Suppressor macrophage treated with lipopolysaccharide for 1 hour (primary cell): ENCODE measurements around the gene CELF2.

Source experiments
- DNase-seq, 3 donors: peaks; one replicate each; pipeline ENCODE4 v3.0.0-alpha.2; 2020 to 2022

CELF2 gene

DNA sequence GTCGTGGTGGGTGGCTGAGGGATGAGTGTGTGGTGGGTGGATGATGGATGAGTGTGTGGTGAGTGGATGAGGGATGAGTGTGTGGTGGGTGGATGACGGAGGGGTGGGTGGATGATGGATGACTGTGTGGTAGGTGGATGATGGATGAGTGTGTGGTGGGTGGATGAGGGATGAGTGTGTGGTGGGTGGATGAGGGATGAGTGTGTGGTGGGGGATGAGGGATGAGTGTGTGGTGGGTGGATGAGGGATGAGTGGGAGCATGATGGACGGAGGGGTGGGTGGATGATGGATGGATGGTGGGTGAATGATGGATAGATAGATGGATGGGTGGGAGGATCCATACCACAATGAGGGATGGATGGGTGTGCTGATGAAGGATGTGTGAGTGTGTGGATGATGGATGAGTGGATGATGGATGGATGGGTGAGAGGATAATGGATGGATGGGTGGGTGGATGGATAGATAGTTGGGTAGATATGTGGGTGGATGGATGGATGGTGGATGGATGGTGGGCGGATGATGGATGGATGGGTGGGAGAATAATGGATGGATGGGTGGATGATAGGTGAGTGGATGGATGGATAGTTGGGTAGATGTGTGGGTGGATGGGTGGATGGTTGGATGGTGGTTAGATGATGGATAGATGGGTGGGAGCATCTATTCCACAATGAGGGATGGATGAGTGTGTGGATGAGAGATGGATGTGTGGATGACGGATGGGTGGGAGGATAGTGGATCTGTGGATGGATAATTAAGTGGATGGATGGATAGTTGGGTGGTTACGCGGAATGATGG lies 266.8 kb downstream of the CELF2 start:
- DNase-seq, result no peak

DNA sequence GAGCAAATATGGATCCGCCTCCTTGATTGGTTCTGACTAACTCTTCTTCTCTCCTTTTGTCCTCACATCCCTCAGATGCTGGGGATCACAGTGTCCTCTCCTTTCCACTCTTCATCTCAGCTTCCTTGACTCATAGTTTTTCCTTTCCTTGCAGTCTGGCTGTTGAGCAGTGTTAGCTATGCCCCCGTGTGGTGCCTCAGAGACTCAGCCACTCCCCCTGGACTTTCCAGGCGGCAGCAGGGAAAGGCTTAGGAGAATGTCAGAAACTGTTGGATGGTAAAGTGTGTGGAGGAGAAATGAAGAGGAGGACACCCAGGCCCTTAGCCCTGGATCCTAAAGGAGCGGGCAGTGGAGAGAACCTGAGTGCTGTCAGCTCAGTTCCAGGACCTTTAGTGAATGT lies 267.5 kb downstream of the CELF2 start:
- DNase-seq, result peak in 1 of 3 donors; percentile 17

DNA sequence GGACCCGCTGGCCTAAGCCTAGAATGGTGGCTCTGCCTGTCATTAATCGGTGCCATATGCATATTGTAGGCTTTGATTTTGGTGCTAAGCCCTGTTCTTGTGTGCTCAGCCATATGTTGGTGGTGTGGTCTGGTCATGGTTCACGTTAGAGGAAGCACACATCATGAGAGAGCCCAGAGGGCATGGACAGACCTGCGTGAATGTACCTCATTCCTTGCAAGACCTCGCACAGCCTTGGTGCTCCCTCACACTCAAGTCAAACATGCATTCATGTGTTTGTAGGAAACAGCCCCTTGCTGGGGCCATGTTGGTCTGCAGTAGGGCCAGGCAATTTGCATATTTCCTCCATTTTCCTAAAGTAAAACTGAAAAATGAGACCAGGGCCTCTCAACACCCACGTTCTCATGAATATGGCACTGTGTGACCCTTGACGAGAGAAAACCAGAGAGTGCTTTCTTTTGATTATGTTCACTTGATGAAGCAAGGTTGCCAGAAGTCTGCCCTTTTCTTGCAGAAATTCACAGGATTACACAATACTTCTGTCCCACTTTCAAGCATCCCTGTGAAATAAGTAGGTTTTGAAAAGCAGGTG lies 268.7 kb downstream of the CELF2 start:
- DNase-seq, result peak; percentile 55 to 63 (median 60)

DNA sequence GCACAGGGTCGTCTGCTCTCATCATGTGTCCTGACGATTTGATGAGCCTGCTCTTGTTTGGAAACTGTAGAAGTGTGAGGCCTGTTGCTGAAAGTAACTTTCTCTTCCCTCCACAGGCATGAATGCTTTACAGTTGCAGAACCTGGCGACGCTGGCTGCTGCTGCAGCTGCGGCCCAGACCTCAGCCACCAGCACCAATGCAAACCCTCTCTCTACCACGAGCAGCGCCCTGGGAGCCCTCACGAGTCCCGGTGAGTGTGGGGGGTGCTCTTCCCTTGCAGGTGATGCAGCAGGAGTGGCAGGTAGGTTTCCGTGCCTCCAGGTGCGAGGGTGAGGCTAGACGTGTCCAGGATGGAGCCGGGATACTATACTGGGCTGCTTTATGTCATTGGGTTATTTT lies 270.6 kb downstream of the CELF2 start:
- DNase-seq, result no peak

DNA sequence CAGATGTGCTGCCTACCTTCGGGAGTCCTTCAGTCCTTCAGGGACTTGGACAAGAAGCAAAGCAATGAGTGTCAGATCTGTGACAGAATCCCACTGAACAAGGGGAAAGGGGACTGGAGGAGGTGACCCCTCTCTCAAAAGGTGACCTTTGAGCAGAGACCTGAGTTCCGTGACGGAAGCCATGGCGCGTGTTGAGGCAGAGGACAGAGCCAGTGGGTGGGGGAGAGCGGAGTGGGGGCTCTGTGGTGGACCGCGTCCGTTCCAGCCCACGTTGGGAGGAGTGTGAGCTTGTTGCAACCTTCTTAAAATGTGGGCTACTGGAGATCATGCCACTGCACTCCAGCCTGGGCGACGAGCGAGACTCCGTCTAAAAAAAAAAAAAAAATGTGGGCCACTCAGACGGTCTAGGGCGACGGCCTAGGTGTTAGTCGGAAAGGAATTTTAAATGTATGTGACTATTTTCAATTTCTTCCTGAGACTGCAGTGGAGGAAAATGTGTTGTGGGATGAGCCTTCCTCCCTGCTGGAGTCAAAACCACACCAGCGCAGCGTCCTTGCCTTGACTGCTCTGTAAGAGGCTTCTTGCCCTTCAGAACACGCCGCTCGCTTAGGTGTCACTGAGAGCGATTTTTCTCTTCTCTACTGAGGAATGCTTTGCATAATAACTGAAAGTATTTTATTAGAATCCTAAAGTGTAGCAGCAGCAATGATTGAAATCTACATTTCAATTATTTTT lies 272.7 kb downstream of the CELF2 start:
- DNase-seq, result no peak

DNA sequence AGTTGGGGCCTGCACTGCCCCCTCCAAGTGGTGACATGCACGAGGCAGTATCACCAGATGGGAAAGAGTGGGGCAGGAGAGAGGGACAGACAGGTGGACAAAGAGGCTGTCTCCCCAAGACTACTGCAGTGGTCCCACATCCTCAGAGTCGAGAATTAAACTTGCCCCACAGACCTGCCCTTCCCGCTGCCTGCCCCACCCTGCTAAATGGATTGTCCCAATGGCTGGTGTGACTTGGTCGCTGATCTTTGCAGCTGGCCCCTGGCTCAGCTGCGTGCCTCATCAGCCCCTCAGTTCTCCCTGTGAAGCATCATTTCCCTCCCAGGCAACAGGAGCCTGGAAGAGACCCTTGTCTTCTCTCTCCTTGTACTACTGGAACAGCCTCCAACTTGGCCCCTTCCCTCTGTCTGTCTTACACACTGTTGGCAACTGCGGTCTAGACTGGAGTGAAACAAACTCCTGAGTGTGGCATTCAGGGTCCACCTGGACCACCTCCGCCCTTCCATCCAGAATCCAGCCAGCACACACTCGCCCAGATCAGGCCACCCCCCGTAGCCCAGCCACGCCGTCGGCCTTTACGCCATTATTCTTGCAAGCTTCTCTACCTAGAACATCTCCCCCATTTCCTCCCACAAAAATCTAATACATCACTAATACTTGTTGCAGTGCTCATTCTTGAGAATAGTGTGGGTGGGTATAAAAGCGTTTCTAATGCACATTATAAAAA lies 275.1 kb downstream of the CELF2 start:
- DNase-seq, result no peak

DNA sequence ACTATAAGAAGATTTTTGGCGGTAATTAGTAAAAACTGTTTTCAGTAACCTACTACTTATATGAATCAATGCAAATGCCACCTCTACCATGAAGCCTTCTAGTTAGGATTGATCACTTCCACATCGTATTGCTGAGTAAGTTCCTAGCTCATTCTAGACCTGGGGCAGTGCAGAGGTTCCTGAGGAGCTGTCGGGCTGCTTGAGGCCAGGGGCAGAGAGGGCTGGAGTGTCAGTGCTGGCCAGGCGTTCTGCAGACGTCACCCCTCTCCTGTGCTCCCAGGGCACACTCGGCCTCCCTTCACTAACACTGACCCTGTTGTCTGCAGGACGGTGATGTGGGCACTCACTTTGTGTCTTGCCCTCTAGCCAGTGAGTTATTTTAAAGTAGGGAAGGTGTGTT lies 275.7 kb downstream of the CELF2 start:
- DNase-seq, result no peak

DNA sequence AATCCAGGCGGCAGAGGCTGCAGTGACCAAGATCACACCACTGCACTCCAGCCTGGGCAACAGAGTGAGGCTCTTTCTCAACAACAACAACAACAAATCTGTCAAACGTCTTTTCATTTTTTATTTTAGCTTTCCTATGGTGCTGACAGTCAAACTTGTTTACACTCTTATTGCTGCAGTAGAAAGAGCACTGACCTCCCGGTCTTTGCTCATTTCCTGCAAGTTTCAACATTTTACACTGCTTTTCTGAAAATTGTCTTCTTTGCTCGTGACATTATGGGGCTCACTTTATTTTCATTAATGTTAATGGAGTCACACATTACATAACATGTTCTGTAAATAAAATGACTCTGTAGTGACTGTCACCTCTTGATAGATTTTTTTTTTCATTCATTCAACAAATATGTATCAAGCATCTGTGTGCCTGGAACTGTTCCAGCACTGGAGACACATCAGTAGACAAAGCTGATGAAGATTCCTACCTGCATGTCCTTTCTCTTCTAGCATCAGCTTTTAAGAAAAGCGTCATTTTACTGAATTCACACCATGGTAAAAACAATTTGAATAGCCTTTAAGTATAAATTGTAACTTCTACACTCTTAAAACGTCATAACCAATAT lies 277.3 kb downstream of the CELF2 start:
- no peak for DNase-seq

DNA sequence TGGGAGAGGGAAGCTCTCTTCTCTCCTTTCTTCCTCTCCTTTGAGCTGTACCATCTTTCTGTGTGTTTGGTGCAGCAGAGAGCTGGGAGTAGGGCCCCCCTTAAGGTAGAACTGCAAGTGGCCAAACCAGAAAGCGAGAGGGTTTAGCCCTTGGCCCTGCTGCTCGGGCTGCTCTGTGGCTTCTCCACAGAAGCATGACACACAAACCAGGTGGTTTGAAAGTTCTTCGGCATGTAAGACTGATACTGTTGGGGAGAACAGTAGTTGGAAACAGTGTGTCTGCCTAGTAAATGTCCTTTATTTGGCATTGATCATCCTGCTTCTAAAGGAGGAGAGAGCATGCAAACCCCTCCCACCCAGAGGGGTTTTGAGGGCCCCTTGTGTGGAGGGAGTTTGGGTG lies 277.8 kb downstream of the CELF2 start:
- DNase-seq, result no peak

DNA sequence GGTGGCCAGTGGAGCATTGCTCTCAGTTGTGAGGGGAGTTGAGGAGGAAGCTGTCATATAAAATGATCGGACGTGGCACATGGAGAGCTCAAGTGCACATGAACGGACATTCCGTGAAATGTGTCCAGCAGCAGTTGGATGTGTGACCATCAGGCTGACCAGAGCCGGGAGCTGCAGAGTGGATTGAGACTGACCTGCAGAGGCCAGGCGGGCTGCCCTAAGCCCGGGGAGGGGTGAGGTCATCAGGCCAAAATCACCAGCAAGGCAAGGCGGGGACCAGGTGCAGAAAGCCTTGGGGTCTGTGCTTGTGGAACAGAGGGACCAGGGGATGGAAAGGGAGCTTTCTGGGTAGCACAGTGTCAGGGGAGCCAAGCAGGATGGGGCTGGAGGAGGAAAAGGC lies 279.5 kb downstream of the CELF2 start:
- DNase-seq, result no peak

DNA sequence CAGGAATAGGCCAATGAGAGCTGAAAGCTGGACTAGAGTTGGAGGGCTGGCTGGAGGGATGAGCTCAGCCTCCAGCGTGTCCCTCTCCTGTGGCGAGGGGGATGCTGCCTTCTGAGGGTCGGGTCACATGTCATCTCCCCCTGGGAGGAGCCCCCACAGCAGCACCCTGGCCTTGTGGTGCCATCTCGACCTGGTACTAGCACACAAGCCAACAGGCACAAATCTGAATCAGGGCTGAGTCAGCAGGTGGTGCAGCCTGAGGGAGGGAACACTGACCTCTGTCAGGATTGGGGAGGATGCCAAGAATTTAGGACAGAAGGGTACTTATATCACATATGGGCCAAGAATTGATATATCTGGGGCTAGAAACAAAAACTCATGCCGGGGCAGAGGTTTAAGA lies 280.4 kb downstream of the CELF2 start:
- no peak for DNase-seq

DNA sequence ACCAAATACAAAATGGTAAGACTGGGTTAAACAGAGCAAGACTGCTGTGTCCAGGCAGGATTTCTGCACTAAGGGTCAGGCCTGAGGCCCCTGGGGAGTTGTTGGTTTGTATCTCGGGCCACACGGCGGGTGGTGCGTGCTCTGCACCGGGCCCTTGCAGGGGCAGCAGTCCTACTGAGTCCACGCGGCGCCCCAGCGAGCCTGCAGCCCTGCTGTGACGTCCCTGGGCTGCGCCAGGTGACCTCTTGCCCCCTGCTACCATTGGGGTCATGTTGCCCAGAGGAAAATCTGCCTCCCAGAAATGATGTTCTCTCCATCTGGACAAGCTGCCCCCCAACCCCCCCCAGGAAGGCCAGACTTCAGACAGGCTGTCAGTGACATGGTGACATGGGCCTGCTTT lies 281.5 kb downstream of the CELF2 start:
- DNase-seq, result no peak

DNA sequence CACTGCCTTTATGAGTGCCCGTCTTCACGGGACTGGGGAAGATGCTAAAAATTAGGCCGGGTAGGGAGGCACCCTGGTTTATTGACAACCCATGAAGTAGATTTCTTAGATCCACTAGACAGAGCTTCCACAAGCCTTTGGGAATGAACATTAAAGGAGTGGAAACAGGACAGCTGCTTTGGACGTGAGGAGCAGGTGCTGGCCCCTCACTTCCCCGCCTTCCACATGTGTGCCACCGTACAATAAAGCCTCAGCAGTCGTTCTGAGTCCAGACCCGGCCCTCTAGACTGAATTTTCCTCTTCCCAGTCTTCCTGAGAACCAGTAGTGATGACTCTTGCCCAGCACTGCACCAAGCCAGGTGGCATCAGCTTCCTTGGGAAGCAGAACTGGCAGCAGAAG lies 282.4 kb downstream of the CELF2 start:
- no peak for DNase-seq

DNA sequence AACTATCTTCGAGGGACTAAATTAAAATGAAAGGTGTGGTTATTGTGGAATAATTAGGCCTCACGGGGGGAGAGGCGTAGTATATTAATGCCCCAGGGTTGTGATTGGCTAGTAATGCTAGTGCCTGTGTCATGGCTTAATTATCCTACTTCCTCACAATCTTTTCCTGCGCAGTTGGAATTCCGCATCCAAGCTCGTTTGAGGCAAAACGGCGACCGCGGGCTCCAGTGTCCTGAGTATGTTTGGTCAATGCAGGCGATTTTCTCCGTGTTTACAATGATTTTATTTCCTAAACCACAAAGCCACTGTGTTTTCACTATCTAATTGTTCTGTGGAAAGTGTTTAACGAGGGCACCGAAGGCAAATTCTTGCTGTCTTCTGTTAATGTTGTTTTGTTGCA lies 282.9 kb downstream of the CELF2 start:
- no peak for DNase-seq

DNA sequence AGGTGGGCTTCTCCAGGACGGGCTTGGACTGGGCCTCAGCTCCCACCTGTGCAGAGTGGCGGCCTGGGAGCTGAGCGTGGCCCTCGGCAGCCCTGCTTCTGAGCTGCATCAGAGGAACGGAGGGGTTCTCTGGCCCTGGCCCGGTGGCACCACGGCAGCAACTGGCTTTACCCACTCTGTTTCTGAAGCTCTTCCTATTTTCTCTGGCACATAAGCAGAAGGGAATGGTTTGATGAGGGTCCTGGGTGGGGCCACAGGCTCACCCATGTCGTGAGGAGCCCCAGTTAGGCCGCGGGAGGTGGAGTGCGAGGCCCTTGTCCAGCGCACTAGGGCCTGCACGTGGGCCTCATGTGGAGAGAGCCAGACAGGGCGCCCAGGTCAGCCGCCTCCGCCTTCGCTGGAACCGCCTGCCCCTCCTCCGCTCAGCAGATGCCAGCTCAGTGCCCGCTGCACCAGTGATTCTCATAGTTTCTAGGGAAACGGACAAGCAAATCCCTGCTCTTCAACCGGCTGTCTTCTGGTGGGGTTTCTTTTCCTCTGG lies 284.0 kb downstream of the CELF2 start:
- DNase-seq, result no peak

DNA sequence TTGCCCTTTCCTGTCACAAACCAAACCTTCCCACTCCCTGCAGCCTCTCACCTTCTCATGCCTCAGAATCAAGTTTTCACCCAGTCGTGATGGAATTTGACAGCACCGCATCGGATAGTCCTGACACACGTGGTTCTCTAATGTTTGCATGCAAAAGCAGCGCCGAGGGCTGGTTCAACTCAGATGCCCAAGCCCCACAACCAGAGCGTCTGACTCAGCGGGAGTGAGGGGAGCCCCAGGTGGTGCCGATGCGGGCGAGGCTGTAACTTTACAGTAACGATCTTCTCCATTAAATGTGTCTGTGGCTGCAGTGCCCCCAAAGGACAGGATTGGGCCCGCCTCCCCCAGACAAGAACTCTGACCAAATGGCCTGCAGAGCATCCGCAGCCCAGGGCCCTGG lies 284.5 kb downstream of the CELF2 start:
- DNase-seq, result no peak

DNA sequence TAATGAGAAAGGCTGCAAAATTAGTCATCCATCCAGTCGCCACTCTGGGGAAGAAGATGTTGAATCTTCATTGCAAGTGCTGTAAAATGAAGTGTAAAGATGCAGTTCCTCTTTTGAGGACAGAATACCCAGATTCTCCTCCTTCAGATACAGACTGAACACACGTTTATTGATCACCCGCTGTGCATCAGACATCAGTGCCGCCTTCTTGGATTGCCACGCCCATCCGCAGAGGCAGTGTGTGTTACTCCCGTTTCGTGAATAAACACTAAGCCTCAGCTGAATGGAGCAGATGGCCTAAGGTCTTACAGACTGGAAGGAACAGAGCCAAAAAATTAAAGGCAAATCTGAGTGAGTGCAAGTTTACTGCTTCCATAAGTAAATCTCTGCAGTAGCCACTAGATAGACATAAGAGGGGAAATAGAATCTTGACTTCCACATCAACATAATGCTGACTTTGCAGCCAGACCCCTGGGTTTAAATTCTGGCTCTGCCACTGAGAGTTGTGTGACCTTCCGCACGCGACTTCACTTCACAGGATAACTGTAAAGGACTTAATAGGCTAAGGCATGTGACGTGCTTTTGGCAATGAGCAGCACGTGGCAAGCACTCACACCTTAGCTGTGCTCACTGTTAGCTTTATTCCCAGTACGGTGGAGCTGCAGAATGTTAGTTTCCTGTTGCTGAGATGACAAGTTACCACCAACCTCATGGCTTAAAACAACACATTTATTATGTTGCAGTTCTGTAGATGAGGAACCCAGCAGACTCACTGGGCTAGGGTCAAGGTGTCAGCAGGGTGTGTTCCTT lies 285.9 kb downstream of the CELF2 start:
- DNase-seq, result no peak

DNA sequence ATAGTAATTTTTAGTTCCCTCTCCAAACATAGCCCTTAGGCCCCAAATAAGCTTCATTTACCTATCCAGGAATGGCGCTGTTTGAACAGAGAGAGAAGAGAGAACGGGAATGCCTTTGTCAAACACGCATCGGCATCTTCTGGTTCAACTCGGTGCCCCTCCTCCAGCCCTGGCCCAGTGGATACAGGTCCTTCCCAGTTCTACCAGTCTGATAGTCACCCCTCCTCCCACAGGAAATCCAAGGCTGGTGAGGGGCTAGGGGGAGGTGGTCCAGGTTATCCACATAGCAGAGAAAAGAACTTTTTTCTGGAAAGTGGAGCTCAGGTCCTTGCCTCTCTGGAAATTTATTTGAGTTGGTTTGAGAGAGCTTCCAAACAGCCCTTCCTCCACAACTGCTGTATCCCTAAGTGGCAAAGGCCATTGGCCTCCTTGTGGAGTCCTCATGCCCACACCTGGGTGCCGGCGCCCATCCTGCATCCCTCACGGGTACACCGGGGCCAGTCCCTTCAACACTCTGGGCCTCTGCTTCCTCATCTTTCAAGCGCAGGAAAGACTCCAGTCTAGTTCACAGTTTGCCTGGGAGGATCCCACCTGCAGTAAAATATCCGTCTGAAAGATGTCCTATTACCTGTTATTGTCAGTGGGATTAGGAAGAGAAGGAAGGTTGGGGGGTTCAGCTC lies 287.4 kb downstream of the CELF2 start:
- DNase-seq, result no peak

DNA sequence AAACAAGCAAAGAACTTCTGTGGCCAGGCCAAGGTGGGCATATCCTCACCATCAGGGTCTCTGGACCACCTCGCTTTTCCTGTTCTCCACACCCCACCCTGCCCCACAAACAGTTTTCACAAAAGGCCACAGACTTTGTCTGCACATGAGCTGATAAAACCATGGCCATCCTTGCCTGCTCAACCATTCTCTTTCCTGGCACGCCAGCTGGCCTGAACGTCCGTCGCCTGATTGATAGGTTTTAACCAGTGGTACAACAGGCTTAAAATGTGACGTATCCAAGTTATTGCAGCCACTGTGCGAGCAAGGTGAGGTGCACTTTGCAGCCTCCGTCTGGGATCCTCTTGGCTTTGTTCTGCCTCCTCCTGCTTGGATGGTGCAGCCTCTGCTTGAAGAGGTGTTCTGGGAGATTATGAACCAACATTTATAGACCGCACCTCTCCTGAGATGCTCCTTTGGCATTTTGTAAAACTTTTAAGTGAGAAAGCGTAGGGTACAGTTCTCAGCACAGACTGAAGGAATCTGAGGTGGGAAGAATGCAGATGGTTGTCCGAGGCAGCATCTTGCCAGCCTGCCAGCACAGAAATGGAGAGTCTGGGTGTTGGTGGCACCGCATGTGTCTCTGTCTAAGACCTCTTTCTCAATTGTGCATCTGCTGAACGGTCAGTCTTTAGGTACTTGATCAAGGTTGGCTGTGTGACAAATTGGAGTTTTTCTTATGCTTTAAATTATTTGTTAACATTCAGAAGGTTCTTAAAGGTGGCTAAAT lies 288.3 kb downstream of the CELF2 start:
- DNase-seq, result no peak

DNA sequence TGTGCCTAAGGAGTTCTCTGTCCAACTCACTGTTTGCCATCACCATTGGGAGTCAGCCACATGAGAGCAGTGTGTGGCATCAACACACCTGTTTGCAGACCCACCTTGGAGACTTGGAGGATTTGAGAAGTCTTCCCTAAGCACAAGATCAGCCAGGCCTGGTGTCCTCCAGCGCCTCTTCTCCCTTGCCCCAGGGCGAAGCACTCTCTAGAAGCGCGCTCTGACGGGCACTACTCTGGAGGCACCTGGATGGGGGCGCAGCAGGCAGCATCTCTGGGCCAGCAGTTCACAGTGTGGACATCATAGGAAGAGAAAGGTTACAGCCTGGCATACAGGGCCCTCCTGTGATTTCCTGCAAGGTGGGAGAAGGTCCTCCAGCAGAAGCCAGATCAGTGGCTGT lies 289.3 kb downstream of the CELF2 start:
- DNase-seq, result no peak
